Amygdala (tissue), 56 donors: Measurements from ENCODE around the gene SAMHD1.
"Not testable (repeated sequence)": the region's sequence is repeated elsewhere in the genome, so short reads cannot be mapped to it uniquely, and the experiment has no call there.

ENCODE experiments used
- DNase-seq, 56 donors: peaks; one replicate each; lab custom pipeline; 2025; lab: John Stamatoyannopoulos, UW

The SAMHD1 gene

GRCh38 chr20:36856691-36857635 is 94.5 kb downstream of the SAMHD1 start:
- DNase-seq, result peak in 3 of 56 donors; percentile 13 to 33 (median 27)

- DNase-seq, result peak in 1 of 56 donors; percentile 40
These were observed 95.3 kb downstream of the SAMHD1 start for GRCh38 chr20:36856195-36856594.

- DNase-seq, result peak in 7 of 56 donors; percentile 10 to 53 (median 30)
These were observed 96.3 kb downstream of the SAMHD1 start for GRCh38 chr20:36855241-36855657.

- no peak for DNase-seq
These were observed 96.9 kb downstream of the SAMHD1 start for GRCh38 chr20:36854348-36855240.

- peak in 37 of 56 donors; percentile 26 to 81 (median 56) for DNase-seq
These were observed 99.3 kb downstream of the SAMHD1 start for GRCh38 chr20:36852187-36852586.

- DNase-seq, result no peak
These were observed 100.0 kb downstream of the SAMHD1 start for GRCh38 chr20:36851490-36851889.

GRCh38 chr20:36850759-36851158 is 100.7 kb downstream of the SAMHD1 start:
- DNase-seq, result no peak

GRCh38 chr20:36849333-36850065 is 102.0 kb downstream of the SAMHD1 start:
- DNase-seq, result no peak

- no peak for DNase-seq
These were observed 102.8 kb downstream of the SAMHD1 start for GRCh38 chr20:36848677-36849076.

- DNase-seq, result peak in 5 of 56 donors; percentile 19 to 31 (median 26)
These were observed 103.3 kb downstream of the SAMHD1 start for GRCh38 chr20:36848078-36848660.

GRCh38 chr20:36847710-36848040 is 103.8 kb downstream of the SAMHD1 start:
- no peak for DNase-seq

GRCh38 chr20:36847009-36847709 is 104.3 kb downstream of the SAMHD1 start:
- peak in 40 of 56 donors; percentile 15 to 83 (median 54) for DNase-seq

GRCh38 chr20:36845288-36845971 is 106.1 kb downstream of the SAMHD1 start:
- DNase-seq, result peak in 44 of 56 donors; percentile 27 to 84 (median 62)

GRCh38 chr20:36841030-36841429 is 110.5 kb downstream of the SAMHD1 start:
- not testable (repeated sequence) for DNase-seq
